NB4 (cell line): ENCODE data around the gene STK38L.
A peak's percentile ranks its signal among the peaks of the same experiment; 100 is the strongest.

Experiments used
- DNase-seq: peaks from one replicate; pipeline ENCODE4 v3.0.0; 2010; ENCODE audit warnings: low read depth
- H3K4me3 ChIP-seq: one replicate; pipeline ENCODE4 v1.5.1; 2011; ENCODE audit warnings: mild to moderate bottlenecking, low read depth, low read length, moderate library complexity
- MYC ChIP-seq: IDR thresholded peaks from 2 replicates; pipeline ENCODE4 v1.6.1; 2011; ENCODE audit warnings: low read depth, low read length
- POLR2A ChIP-seq: IDR thresholded peaks from 2 replicates; pipeline ENCODE4 v1.6.1; 2011; ENCODE audit warnings: mild to moderate bottlenecking; ENCODE audit not compliant: insufficient read length; ENCODE audit errors: extremely low read depth
- TF ChIP-seq, protein P1 (sequence below): IDR thresholded peaks from one replicate; pipeline ENCODE4 v1.5.1; 2012; ENCODE audit warnings: low read depth, low read length
- TF ChIP-seq, protein P2 (sequence below): IDR thresholded peaks from 2 replicates; pipeline ENCODE4 v1.6.1; 2011; ENCODE audit warnings: low read depth, low read length

Gene STK38L

DNA sequence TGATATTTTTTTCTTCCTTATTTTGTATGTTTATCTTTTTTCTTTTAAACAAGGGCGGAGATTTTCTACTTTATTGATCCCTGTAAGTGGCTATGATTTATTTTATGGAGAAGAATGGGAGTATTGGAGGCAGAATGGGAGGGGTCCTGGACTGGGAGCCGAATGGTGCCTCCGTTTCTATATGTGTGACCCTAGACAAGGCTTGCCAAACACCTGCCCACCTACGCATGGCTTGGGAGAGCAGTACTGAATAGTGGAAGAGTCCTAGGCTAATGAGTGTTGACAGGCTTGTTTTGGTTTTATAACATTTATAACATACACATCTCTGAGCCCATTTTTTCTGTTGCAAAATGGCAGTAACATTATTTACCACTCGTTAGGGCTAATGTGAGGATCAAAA is 29.0 kb downstream of the STK38L start:
- H3K4me3 ChIP-seq, result no peak overlapping the region
- TF ChIP-seq MYC (no peak), POLR2A (no peak)
- TF ChIP-seq, protein P1, sequence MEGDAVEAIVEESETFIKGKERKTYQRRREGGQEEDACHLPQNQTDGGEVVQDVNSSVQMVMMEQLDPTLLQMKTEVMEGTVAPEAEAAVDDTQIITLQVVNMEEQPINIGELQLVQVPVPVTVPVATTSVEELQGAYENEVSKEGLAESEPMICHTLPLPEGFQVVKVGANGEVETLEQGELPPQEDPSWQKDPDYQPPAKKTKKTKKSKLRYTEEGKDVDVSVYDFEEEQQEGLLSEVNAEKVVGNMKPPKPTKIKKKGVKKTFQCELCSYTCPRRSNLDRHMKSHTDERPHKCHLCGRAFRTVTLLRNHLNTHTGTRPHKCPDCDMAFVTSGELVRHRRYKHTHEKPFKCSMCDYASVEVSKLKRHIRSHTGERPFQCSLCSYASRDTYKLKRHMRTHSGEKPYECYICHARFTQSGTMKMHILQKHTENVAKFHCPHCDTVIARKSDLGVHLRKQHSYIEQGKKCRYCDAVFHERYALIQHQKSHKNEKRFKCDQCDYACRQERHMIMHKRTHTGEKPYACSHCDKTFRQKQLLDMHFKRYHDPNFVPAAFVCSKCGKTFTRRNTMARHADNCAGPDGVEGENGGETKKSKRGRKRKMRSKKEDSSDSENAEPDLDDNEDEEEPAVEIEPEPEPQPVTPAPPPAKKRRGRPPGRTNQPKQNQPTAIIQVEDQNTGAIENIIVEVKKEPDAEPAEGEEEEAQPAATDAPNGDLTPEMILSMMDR, result no peak
- TF ChIP-seq, protein P2, sequence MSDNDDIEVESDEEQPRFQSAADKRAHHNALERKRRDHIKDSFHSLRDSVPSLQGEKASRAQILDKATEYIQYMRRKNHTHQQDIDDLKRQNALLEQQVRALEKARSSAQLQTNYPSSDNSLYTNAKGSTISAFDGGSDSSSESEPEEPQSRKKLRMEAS, result no peak
- no peak for DNase-seq

DNA sequence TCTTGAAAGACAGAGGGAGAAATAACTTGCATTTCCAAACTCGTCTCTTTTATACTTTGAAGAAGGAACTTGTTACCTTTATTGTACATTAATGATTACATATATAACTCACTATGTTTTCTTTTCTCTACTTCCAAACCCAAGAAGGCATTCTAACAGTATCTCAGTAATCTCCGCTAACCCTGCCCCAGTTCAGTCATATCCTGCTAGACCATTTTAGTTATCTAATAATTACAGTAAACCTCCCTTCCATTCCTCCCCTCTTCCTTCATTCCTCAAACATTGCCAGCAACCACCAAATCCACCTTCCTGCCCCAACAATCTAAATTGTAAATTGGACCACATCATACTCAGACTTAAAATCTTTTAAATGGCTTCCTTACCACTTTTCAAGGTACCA is 30.6 kb downstream of the STK38L start:
- H3K4me3 ChIP-seq, result no peak overlapping the region
- no peak for DNase-seq
- TF ChIP-seq, protein P2, result no peak
- TF ChIP-seq POLR2A (no peak), MYC (no peak)
- TF ChIP-seq, protein P1, result no peak

DNA sequence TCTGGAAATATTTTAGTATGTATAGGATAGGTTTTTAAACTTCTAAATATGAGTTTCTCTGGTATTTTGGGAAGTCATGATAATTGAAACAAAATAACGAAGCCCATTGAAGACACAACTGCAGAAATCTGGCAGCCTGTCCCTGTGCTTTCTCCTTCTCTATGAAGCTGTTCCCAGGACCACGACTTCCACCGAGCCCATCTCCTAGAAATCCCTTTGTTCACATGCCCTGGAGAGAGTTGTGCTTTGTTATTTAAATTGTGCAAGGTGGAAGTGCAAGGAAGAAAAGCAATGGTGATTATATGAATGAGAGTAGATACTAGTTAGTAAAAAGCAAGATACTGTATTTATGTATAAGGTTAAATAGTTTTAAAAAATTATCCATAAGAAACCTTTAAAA is 32.2 kb downstream of the STK38L start:
- DNase-seq, result no peak
- no peak overlapping the region for H3K4me3 ChIP-seq
- TF ChIP-seq MYC (no peak), POLR2A (no peak)
- TF ChIP-seq, protein P2, result no peak
- TF ChIP-seq, protein P1, result no peak

DNA sequence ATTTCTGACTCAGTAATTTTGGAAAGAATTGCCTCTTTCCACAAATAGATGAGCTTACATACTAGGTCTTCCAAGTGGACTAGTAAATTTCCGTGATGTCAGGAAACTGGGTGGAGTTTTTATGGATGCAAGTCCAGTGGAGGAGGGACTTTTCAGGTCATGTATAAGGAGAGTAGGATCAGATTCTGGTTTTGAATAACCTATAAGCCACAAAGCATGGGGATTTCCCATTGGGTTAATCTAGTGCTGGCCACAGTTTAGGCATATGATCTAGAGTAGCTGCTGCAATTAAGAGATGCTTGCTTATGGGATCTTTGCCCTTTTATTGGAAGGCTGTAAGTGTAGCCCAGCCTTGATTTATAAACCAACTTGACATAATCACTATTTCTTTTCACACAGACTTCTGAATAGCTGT is 33.8 kb downstream of the STK38L start:
- no peak overlapping the region for H3K4me3 ChIP-seq
- DNase-seq, result no peak
- TF ChIP-seq, protein P1, result no peak
- no peak for TF ChIP-seq MYC
- TF ChIP-seq, protein P2, result no peak
- no peak for TF ChIP-seq POLR2A

DNA sequence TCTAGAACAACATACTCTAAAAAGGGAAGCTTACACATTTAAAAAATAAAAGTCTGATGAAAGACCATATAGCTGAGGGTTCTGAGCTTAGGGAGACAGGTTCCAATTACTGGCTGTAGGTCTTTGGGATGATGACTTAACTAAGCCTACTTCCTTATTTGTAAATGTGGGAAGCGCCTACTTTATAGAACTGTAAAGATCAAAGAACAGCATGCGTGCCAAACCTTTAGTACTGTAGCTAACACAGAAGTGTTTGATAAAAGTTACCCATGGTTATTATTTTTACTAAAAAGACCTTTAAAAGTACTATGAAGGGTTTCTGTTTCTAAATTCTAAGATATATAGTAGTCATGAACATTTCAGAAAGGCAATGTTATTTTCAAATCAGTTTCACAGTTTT is 35.7 kb downstream of the STK38L start:
- H3K4me3 ChIP-seq, result no peak overlapping the region
- TF ChIP-seq POLR2A, result no peak
- TF ChIP-seq, protein P2, result no peak; the same call in 1 of the 2 replicates
- TF ChIP-seq, protein P1, result no peak
- TF ChIP-seq MYC, result no peak
- peak; percentile 77 for DNase-seq

DNA sequence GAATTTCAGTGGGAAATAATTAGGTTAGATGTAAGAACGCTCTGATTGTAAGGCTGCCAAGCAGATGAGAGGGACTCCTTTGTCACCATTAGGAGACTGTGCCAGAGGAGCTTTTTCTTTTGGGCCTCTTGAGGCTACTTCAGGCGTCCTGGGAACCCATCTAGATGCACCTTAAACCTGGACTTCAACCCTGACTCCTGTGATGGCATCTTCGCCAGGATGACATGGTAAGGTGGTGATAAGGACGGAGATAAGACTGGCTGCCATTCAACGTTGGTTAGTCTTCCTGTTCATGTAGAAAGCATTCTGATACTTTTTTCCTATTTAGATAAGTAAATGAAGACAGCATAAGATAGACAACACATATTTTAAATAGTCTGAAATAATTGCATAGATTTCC is 36.3 kb downstream of the STK38L start:
- no peak overlapping the region for H3K4me3 ChIP-seq
- TF ChIP-seq POLR2A (no peak), MYC (no peak)
- TF ChIP-seq, protein P1, result no peak
- TF ChIP-seq, protein P2, result no peak
- DNase-seq, result no peak
